GM23338 (cell line): ENCODE results near the gene CFAP410. TPM values are rescaled to one million over a fixed set of nuclear protein-coding genes. Genes with fewer than 3 reads are reported as not detected.

ENCODE experiments used
- ATAC-seq: fragments of 200-7000 bp; cut with Tn5 transposase; 3 replicates; pipeline ENCODE4 v1.9.1; 2020
- DNase-seq: peaks from one replicate; pipeline ENCODE4 v3.0.0-alpha.2; 2015; ENCODE audit warnings: low spot score
- H2AFZ ChIP-seq: fragments of 200-600 bp; sonication (generic); 2 replicates; pipeline ENCODE4 v1.8.0; 2016; ENCODE audit warnings: antibody characterized with exemption, mild to moderate bottlenecking, moderate library complexity
- H3F3A ChIP-seq: fragments of 200-600 bp; sonication (generic); replicated peaks from 2 replicates; pipeline ENCODE4 v1.8.0; 2017; ENCODE audit warnings: antibody characterized with exemption, mixed run types, low read depth
- H3K27ac ChIP-seq: fragments of 200-600 bp; sonication (generic); 2 replicates; pipeline ENCODE4 v1.6.1; 2016; ENCODE audit warnings: low read depth
- H3K27me3 ChIP-seq: fragments of 200-600 bp; sonication (generic); 2 replicates; pipeline ENCODE4 v1.8.0; 2016; ENCODE audit warnings: mild to moderate bottlenecking, mixed run types, moderate library complexity; ENCODE audit not compliant: insufficient read depth
- H3K36me3 ChIP-seq: fragments of 200-600 bp; sonication (generic); 2 replicates; pipeline ENCODE4 v1.8.0; 2016; ENCODE audit warnings: mild to moderate bottlenecking; ENCODE audit not compliant: insufficient read depth
- H3K4me1 ChIP-seq: fragments of 200-600 bp; sonication (generic); 2 replicates; pipeline ENCODE4 v1.8.0; 2016; ENCODE audit warnings: mild to moderate bottlenecking, moderate library complexity; ENCODE audit not compliant: insufficient read depth
- H3K4me2 ChIP-seq: fragments of 200-600 bp; sonication (generic); 2 replicates; pipeline ENCODE4 v1.7.1; 2017; ENCODE audit warnings: mixed run types
- H3K4me3 ChIP-seq: fragments of 200-600 bp; sonication (generic); 2 replicates; pipeline ENCODE4 v1.6.1; 2016; ENCODE audit warnings: mixed run types
- H3K79me2 ChIP-seq: fragments of 200-600 bp; sonication (generic); replicated peaks from 2 replicates; pipeline ENCODE4 v1.8.0; 2017; ENCODE audit warnings: mild to moderate bottlenecking; ENCODE audit not compliant: insufficient read depth
- H3K9me2 ChIP-seq: fragments of 200-600 bp; sonication (generic); 2 replicates; pipeline ENCODE4 v1.8.0; 2017; ENCODE audit not compliant: insufficient read depth
- H4K20me1 ChIP-seq: fragments of 200-600 bp; sonication (generic); replicated peaks from 2 replicates; pipeline ENCODE4 v1.8.0; 2017; ENCODE audit warnings: mild to moderate bottlenecking; ENCODE audit not compliant: insufficient read depth
- H3K27ac Mint-ChIP-seq: 2 replicates; pipeline ENCODE4 v1.8.0; 2020; ENCODE audit warnings: inconsistent platforms, mild to moderate bottlenecking, moderate library complexity, mixed read lengths
- H3K27me3 Mint-ChIP-seq: 3 replicates; pipeline ENCODE4 v1.8.0; 2022; ENCODE audit warnings: low read depth, mild to moderate bottlenecking, moderate library complexity, mixed read lengths, inconsistent platforms; ENCODE audit not compliant: insufficient read depth, poor library complexity
- H3K36me3 Mint-ChIP-seq: 3 replicates; pipeline ENCODE4 v1.8.0; 2021; ENCODE audit warnings: low read depth, mild to moderate bottlenecking, inconsistent platforms, moderate library complexity, mixed read lengths
- H3K4me1 Mint-ChIP-seq: 3 replicates; pipeline ENCODE4 v1.8.0; 2020; ENCODE audit warnings: mild to moderate bottlenecking, inconsistent platforms, mixed read lengths
- H3K4me3 Mint-ChIP-seq: 3 replicates; pipeline ENCODE4 v1.8.0; 2021; ENCODE audit warnings: moderate library complexity, mild to moderate bottlenecking, inconsistent platforms, mixed read lengths
- H3K9me3 Mint-ChIP-seq: 3 replicates; pipeline ENCODE4 v1.8.0; 2020; ENCODE audit warnings: moderate library complexity, mild to moderate bottlenecking, inconsistent platforms, mixed read lengths
- CREB1 ChIP-seq: fragments of 250-450 bp; sonication (Bioruptor Pico); IDR thresholded peaks from 2 replicates; pipeline ENCODE4 v1.5.0; 2020; ENCODE audit warnings: low read depth, mild to moderate bottlenecking, moderate library complexity
- CTCF ChIP-seq, 2 experiments: fragments of 200-600 bp in 1 of 2; sonication (generic) in 1 of 2; conservative IDR thresholded peaks; 2 replicates each; pipeline versions ENCODE4 v1.5.1 to v1.6.1; 2016 to 2017; ENCODE audit warnings: antibody characterized with exemption in 2 of 2, low read depth in 2 of 2, mild to moderate bottlenecking in 2 of 2, moderate library complexity in 1 of 2
- ETS1 ChIP-seq: IDR thresholded peaks from 2 replicates; pipeline ENCODE4 v1.6.1; 2016; ENCODE audit warnings: antibody characterized with exemption
- EZH2 ChIP-seq: fragments of 200-600 bp; sonication (generic); IDR thresholded peaks from one replicate; pipeline ENCODE4 v1.8.0; 2017; ENCODE audit warnings: antibody characterized with exemption, mild to moderate bottlenecking, low read depth; ENCODE audit not compliant: unreplicated experiment
- EZH2phosphoT487 ChIP-seq: fragments of 200-600 bp; sonication (generic); IDR thresholded peaks from one replicate; pipeline ENCODE4 v1.8.1; 2018; ENCODE audit warnings: antibody characterized with exemption; ENCODE audit not compliant: unreplicated experiment
- JUNB ChIP-seq: IDR thresholded peaks from one replicate; pipeline ENCODE4 v1.6.1; 2016; ENCODE audit warnings: antibody characterized with exemption; ENCODE audit not compliant: unreplicated experiment
- NANOG ChIP-seq: IDR thresholded peaks from 2 replicates; pipeline ENCODE4 v1.6.1; 2016; ENCODE audit warnings: antibody characterized with exemption, borderline replicate concordance
- POLR2AphosphoS5 ChIP-seq: IDR thresholded peaks from 2 replicates; pipeline ENCODE4 v1.6.1; 2016; ENCODE audit warnings: antibody characterized with exemption, low read depth
- REST ChIP-seq: IDR thresholded peaks from one replicate; pipeline ENCODE4 v1.6.1; 2018; ENCODE audit warnings: antibody characterized with exemption; ENCODE audit not compliant: unreplicated experiment
- STAT1 ChIP-seq: IDR thresholded peaks from one replicate; pipeline ENCODE4 v1.6.1; 2016; ENCODE audit warnings: antibody characterized with exemption; ENCODE audit not compliant: unreplicated experiment
- ZNF114 ChIP-seq: fragments of 250-450 bp; sonication (Bioruptor Pico); IDR thresholded peaks from 2 replicates; pipeline ENCODE4 v1.5.0; 2020; ENCODE audit warnings: mild to moderate bottlenecking, moderate library complexity
- ZNF331 ChIP-seq: fragments of 250-450 bp; sonication (Bioruptor Pico); IDR thresholded peaks from 2 replicates; pipeline ENCODE4 v1.5.0; 2020; ENCODE audit warnings: low read depth, mild to moderate bottlenecking, moderate library complexity
- ZNF462 ChIP-seq: fragments of 250-450 bp; sonication (Bioruptor Pico); IDR thresholded peaks from 2 replicates; pipeline ENCODE4 v1.5.0; 2020; ENCODE audit warnings: mild to moderate bottlenecking, moderate library complexity
- polyA plus RNA-seq: library from polyadenylated mRNA; unstranded; fragments of >200 nt; fragmentation: Nextera tagmentation; extraction: Ambion mirVana; gene quantifications from 2 replicates; pipeline ENCODE4 v1.2.1, GENCODE V29; 2016
- total RNA-seq: library from RNA; depleted of rRNA; stranded (reverse); fragments of >200 nt; shearing (Covaris generic); gene quantifications from 2 replicates; pipeline ENCODE4 v1.2.3, GENCODE V29; 2014

The CFAP410 gene
- total and polyA plus RNA-seq, 2 experiments from 2014 or later = 11.0 to 24.0 TPM

- TF ChIP-seq ZNF462 (no peak), ZNF114 (CRISPR knock-in tag) (no peak), EZH2phosphoT487 (no peak), EZH2 (no peak), CREB1 (CRISPR knock-in tag) (no peak), STAT1 (no peak), CTCF (conservative IDR thresholded peaks at IDR 0.05; ENCODE audit: low read depth in 2 of 2) (no peak), ZNF331 (no peak), JUNB (no peak), ETS1 (no peak), NANOG (no peak), REST (no peak), POLR2AphosphoS5 (no peak)
- H3K4me3 ChIP-seq = no peak overlapping the region
- H3K9me2 ChIP-seq = no peaks in the 10 kb centered on the region
- H3K27ac ChIP-seq = no peak overlapping the region
- no peak overlapping the region for H3K4me2 ChIP-seq
- no peaks in the 10 kb centered on the region for H4K20me1 ChIP-seq
- ATAC-seq (no peak), DNase-seq (no peak)
- H3K79me2 ChIP-seq = no peaks in the 10 kb centered on the region
- Mint-ChIP-seq H3K27me3 (peaks cover 3% of the 10 kb centered on the region), H3K4me3 (no peak overlapping the region), H3K36me3 (no peaks in the 10 kb centered on the region; the same call in 2 of the 3 replicates), H3K27ac (no peak overlapping the region), H3K4me1 (peaks cover 4% of the 10 kb centered on the region), H3K9me3 (no peaks in the 10 kb centered on the region)
- no peaks in the 10 kb centered on the region for H3K27me3 ChIP-seq
- no peak overlapping the region for H2AFZ ChIP-seq
- H3K4me1 ChIP-seq = no peaks in the 10 kb centered on the region
- no peaks in the 10 kb centered on the region for H3K36me3 ChIP-seq
- H3F3A ChIP-seq = peaks cover 3% of the 10 kb centered on the region; the same call in 1 of the 2 replicates
These were observed 6.2 kb downstream of the CFAP410 start for GRCh38 chr21:44332965-44333364.
